D721Med (cell line): Measurements from ENCODE around the gene SLC7A11.

ENCODE experiments used
- DNase-seq: peaks from one replicate; pipeline ENCODE4 v3.0.0; 2011; ENCODE audit warnings: low spot score; ENCODE audit not compliant: insufficient read length
- FAIRE-seq: peaks from 2 replicates; lab custom pipeline; 2011; peaks lifted over from hg19 to GRCh38; lab: Jason Lieb, UNC
- TF ChIP-seq, protein P1 (sequence below): IDR thresholded peaks from 2 replicates; pipeline ENCODE4 v1.5.1; 2012; ENCODE audit warnings: mild to moderate bottlenecking, control low read depth; ENCODE audit not compliant: insufficient read depth; ENCODE audit errors: missing control alignments

Gene SLC7A11

GRCh38 chr4:138236037-138236436 is 6.1 kb downstream of the SLC7A11 start:
- FAIRE-seq, result no peak
- no peak for DNase-seq
- TF ChIP-seq, protein P1, sequence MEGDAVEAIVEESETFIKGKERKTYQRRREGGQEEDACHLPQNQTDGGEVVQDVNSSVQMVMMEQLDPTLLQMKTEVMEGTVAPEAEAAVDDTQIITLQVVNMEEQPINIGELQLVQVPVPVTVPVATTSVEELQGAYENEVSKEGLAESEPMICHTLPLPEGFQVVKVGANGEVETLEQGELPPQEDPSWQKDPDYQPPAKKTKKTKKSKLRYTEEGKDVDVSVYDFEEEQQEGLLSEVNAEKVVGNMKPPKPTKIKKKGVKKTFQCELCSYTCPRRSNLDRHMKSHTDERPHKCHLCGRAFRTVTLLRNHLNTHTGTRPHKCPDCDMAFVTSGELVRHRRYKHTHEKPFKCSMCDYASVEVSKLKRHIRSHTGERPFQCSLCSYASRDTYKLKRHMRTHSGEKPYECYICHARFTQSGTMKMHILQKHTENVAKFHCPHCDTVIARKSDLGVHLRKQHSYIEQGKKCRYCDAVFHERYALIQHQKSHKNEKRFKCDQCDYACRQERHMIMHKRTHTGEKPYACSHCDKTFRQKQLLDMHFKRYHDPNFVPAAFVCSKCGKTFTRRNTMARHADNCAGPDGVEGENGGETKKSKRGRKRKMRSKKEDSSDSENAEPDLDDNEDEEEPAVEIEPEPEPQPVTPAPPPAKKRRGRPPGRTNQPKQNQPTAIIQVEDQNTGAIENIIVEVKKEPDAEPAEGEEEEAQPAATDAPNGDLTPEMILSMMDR, result no peak

DNA sequence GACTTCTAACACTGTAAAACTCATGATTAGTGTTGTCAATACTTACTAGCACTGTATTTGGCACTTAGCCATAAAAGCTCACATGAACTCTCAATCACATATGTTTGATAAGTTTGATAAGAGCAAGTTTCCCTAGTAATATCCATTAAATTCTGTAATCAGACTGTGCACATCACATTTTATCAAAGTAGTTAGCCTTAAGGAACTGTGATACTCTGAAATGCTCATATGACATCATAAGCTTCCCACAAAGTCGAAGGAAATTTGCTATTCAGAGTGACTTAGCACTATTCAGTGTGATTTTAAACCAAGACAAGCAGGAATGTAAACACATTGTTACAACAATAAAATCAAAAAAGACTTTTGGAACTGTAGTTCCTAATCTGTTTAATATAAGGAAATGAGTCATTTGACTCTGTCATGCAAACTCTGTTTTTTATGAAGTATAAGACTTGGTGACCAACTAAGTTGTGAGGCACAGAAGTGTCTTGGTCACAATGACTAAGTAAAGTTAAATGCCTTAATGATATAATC is 6.7 kb downstream of the SLC7A11 start:
- FAIRE-seq, result no peak
- DNase-seq, result no peak
- TF ChIP-seq, protein P1, result no peak

DNA sequence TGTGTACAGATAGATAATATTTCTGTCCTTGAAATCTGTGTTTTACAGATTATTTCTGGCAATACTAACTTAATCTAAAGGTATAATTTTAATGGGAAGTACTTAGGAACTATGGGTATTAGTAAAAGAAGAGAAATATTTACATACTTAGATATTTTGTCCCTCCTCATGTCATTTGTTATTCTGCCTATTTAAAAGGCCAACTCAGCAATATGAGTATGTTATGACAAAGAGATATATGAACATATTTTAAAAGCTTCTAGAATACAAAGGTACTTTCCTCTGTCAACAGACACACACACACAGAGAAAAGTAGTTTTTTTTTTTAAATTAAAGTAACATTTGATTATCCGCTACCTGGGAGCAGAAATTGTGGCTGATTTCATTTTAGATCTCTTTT is 7.9 kb downstream of the SLC7A11 start:
- FAIRE-seq (no peak), DNase-seq (no peak)
- TF ChIP-seq, protein P1, result no peak

DNA sequence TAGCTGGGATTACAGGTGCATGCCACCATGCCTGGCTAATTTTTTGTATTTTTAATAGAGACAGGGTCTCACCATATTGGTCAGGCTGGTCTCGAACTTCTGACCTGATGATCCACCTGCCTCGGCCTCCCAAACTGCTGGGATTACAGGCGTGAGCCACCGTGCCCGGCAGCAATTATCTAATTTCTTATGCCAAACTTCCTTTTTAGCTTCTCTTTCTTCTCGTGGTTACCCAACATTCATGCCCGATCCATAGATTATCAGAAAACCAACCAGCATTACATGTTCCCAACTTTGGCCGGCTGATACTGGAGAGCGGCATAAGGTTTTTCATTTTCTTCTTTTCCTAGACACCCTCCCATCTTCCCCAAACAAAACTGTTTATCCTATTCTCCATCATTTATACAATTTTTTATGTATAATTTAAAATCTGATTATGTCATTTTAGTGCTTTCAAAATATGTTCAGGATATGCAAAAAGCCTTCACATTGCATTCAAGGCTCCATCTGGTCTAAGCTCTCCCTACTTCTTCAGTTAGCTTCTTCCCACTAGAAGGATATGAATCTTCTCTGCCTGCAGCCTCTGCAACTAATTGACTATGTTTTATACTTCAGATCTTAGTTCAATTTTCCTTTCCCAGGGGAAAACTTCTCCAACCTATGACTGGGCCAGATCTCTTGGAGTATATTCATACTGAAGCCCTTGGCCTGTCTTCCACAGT is 8.7 kb downstream of the SLC7A11 start:
- DNase-seq, result no peak
- FAIRE-seq, result no peak
- TF ChIP-seq, protein P1, result no peak

- TF ChIP-seq, protein P1, result no peak
- DNase-seq (no peak), FAIRE-seq (no peak)
Measured at GRCh38 chr4:138232364-138232763, 9.8 kb downstream of the SLC7A11 start.

GRCh38 chr4:138230048-138230447 is 12.1 kb downstream of the SLC7A11 start:
- DNase-seq (no peak), FAIRE-seq (no peak)
- TF ChIP-seq, protein P1, result no peak

- TF ChIP-seq, protein P1, result no peak
- DNase-seq (no peak), FAIRE-seq (no peak)
Measured at GRCh38 chr4:138229160-138229559, 13.0 kb downstream of the SLC7A11 start.
